GM23338 (cell line): ENCODE results near the gene NUCB1. TPM values are rescaled to one million over a fixed set of nuclear protein-coding genes. Genes with fewer than 3 reads are reported as not detected.
"Not testable (repeated sequence)": the region's sequence is repeated elsewhere in the genome, so short reads cannot be mapped to it uniquely, and the experiment has no call there.

Source experiments
- ATAC-seq: fragments of 200-7000 bp; cut with Tn5 transposase; 3 replicates; pipeline ENCODE4 v1.9.1; 2020
- DNase-seq: peaks from one replicate; pipeline ENCODE4 v3.0.0-alpha.2; 2015; ENCODE audit warnings: low spot score
- H2AFZ ChIP-seq: fragments of 200-600 bp; sonication (generic); 2 replicates; pipeline ENCODE4 v1.8.0; 2016; ENCODE audit warnings: antibody characterized with exemption, mild to moderate bottlenecking, moderate library complexity
- H3F3A ChIP-seq: fragments of 200-600 bp; sonication (generic); replicated peaks from 2 replicates; pipeline ENCODE4 v1.8.0; 2017; ENCODE audit warnings: antibody characterized with exemption, mixed run types, low read depth
- H3K27ac ChIP-seq: fragments of 200-600 bp; sonication (generic); 2 replicates; pipeline ENCODE4 v1.6.1; 2016; ENCODE audit warnings: low read depth
- H3K27me3 ChIP-seq: fragments of 200-600 bp; sonication (generic); 2 replicates; pipeline ENCODE4 v1.8.0; 2016; ENCODE audit warnings: mild to moderate bottlenecking, mixed run types, moderate library complexity; ENCODE audit not compliant: insufficient read depth
- H3K36me3 ChIP-seq: fragments of 200-600 bp; sonication (generic); 2 replicates; pipeline ENCODE4 v1.8.0; 2016; ENCODE audit warnings: mild to moderate bottlenecking; ENCODE audit not compliant: insufficient read depth
- H3K4me1 ChIP-seq: fragments of 200-600 bp; sonication (generic); 2 replicates; pipeline ENCODE4 v1.8.0; 2016; ENCODE audit warnings: mild to moderate bottlenecking, moderate library complexity; ENCODE audit not compliant: insufficient read depth
- H3K4me2 ChIP-seq: fragments of 200-600 bp; sonication (generic); 2 replicates; pipeline ENCODE4 v1.7.1; 2017; ENCODE audit warnings: mixed run types
- H3K4me3 ChIP-seq: fragments of 200-600 bp; sonication (generic); 2 replicates; pipeline ENCODE4 v1.6.1; 2016; ENCODE audit warnings: mixed run types
- H3K79me2 ChIP-seq: fragments of 200-600 bp; sonication (generic); replicated peaks from 2 replicates; pipeline ENCODE4 v1.8.0; 2017; ENCODE audit warnings: mild to moderate bottlenecking; ENCODE audit not compliant: insufficient read depth
- H3K9me2 ChIP-seq: fragments of 200-600 bp; sonication (generic); 2 replicates; pipeline ENCODE4 v1.8.0; 2017; ENCODE audit not compliant: insufficient read depth
- H4K20me1 ChIP-seq: fragments of 200-600 bp; sonication (generic); replicated peaks from 2 replicates; pipeline ENCODE4 v1.8.0; 2017; ENCODE audit warnings: mild to moderate bottlenecking; ENCODE audit not compliant: insufficient read depth
- H3K27ac Mint-ChIP-seq: 2 replicates; pipeline ENCODE4 v1.8.0; 2020; ENCODE audit warnings: inconsistent platforms, mild to moderate bottlenecking, moderate library complexity, mixed read lengths
- H3K27me3 Mint-ChIP-seq: 3 replicates; pipeline ENCODE4 v1.8.0; 2022; ENCODE audit warnings: low read depth, mild to moderate bottlenecking, moderate library complexity, mixed read lengths, inconsistent platforms; ENCODE audit not compliant: insufficient read depth, poor library complexity
- H3K36me3 Mint-ChIP-seq: 3 replicates; pipeline ENCODE4 v1.8.0; 2021; ENCODE audit warnings: low read depth, mild to moderate bottlenecking, inconsistent platforms, moderate library complexity, mixed read lengths
- H3K4me1 Mint-ChIP-seq: 3 replicates; pipeline ENCODE4 v1.8.0; 2020; ENCODE audit warnings: mild to moderate bottlenecking, inconsistent platforms, mixed read lengths
- H3K4me3 Mint-ChIP-seq: 3 replicates; pipeline ENCODE4 v1.8.0; 2021; ENCODE audit warnings: moderate library complexity, mild to moderate bottlenecking, inconsistent platforms, mixed read lengths
- H3K9me3 Mint-ChIP-seq: 3 replicates; pipeline ENCODE4 v1.8.0; 2020; ENCODE audit warnings: moderate library complexity, mild to moderate bottlenecking, inconsistent platforms, mixed read lengths
- ETS1 ChIP-seq: IDR thresholded peaks from 2 replicates; pipeline ENCODE4 v1.6.1; 2016; ENCODE audit warnings: antibody characterized with exemption
- EZH2 ChIP-seq: fragments of 200-600 bp; sonication (generic); IDR thresholded peaks from one replicate; pipeline ENCODE4 v1.8.0; 2017; ENCODE audit warnings: antibody characterized with exemption, mild to moderate bottlenecking, low read depth; ENCODE audit not compliant: unreplicated experiment
- JUNB ChIP-seq: IDR thresholded peaks from one replicate; pipeline ENCODE4 v1.6.1; 2016; ENCODE audit warnings: antibody characterized with exemption; ENCODE audit not compliant: unreplicated experiment
- REST ChIP-seq: IDR thresholded peaks from one replicate; pipeline ENCODE4 v1.6.1; 2018; ENCODE audit warnings: antibody characterized with exemption; ENCODE audit not compliant: unreplicated experiment
- ZNF114 ChIP-seq: fragments of 250-450 bp; sonication (Bioruptor Pico); IDR thresholded peaks from 2 replicates; pipeline ENCODE4 v1.5.0; 2020; ENCODE audit warnings: mild to moderate bottlenecking, moderate library complexity
- ZNF462 ChIP-seq: fragments of 250-450 bp; sonication (Bioruptor Pico); IDR thresholded peaks from 2 replicates; pipeline ENCODE4 v1.5.0; 2020; ENCODE audit warnings: mild to moderate bottlenecking, moderate library complexity
- polyA plus RNA-seq: library from polyadenylated mRNA; unstranded; fragments of >200 nt; fragmentation: Nextera tagmentation; extraction: Ambion mirVana; gene quantifications from 2 replicates; pipeline ENCODE4 v1.2.1, GENCODE V29; 2016
- total RNA-seq: library from RNA; depleted of rRNA; stranded (reverse); fragments of >200 nt; shearing (Covaris generic); gene quantifications from 2 replicates; pipeline ENCODE4 v1.2.3, GENCODE V29; 2014

Gene NUCB1
- total and polyA plus RNA-seq, 2 experiments from 2014 or later, result 57.1 to 163 TPM

- no peak for TF ChIP-seq ZNF462
- TF ChIP-seq REST, result no peak
- no peak for TF ChIP-seq ETS1
- TF ChIP-seq EZH2, result no peak
- TF ChIP-seq ZNF114 (CRISPR knock-in tag), result no peak
- TF ChIP-seq JUNB, result no peak
Observed at GRCh38 chr19:48874303-48875135, 25.6 kb upstream of the NUCB1 start (continued).

- H3K27me3 Mint-ChIP-seq, H3F3A ChIP-seq, H3K9me3 Mint-ChIP-seq, ATAC-seq, H2AFZ ChIP-seq, DNase-seq, H3K27ac ChIP-seq, H3K4me3 ChIP-seq, H3K4me3 Mint-ChIP-seq, H3K4me2 ChIP-seq, H3K27ac Mint-ChIP-seq, H3K9me2 ChIP-seq, H3K27me3 ChIP-seq: not testable (repeated sequence)
- H3K79me2 ChIP-seq, result peaks cover 21% of the 10 kb centered on the region
- peaks cover 11% of the 10 kb centered on the region for H3K4me1 ChIP-seq
- peaks cover 45% of the 10 kb centered on the region for H3K36me3 Mint-ChIP-seq
- H4K20me1 ChIP-seq, result peaks cover 17% of the 10 kb centered on the region
- peaks cover 21% of the 10 kb centered on the region for H3K4me1 Mint-ChIP-seq
- H3K36me3 ChIP-seq, result peaks cover 12% of the 10 kb centered on the region
Observed at GRCh38 chr19:48876043-48876981, 23.8 kb upstream of the NUCB1 start.
